HG02884 (cell line): ENCODE results near the gene RSRP1.

ENCODE experiments used
- ATAC-seq: cut with Tn5 transposase; IDR thresholded peaks from one replicate; pipeline ENCODE4 v1.9.1; 2021; ENCODE audit warnings: mild to moderate bottlenecking, moderate library complexity; ENCODE audit not compliant: unreplicated experiment

The RSRP1 gene

DNA sequence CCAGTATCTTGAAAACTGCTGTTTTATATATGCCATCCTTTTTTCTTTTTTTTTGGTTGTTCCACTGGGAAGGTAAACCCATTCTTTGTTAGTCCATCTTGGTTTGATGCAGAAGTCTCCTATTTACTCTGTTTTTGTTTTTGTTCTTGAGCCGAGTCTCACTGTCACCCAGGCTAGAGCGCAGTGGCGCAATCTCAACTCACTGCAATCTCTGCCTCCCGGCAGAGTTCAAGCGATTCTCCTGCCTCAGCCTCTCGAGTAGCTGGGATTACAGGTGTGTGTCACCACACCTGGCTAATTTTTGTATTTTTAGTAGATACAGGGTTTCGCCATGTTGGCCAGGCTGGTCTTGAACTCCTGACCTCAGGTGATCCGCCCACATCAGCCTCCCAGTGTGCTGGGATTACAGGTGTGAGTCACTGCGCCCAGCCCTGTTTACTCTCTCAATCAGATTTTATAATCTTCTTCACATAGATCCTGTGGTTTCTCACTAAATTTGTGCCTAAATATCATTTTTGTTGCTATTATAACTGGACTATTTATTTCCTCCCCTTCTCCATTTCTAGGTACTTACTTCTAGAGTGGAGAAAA, 27.5 kb downstream of the RSRP1 start:
- ATAC-seq, result no peak

- ATAC-seq, result no peak
These were observed 29.5 kb downstream of the RSRP1 start for GRCh38 chr1:25217598-25218232.

GRCh38 chr1:25217015-25217414, 30.2 kb downstream of the RSRP1 start:
- ATAC-seq, result no peak

GRCh38 chr1:25216123-25216522, 31.1 kb downstream of the RSRP1 start:
- no peak for ATAC-seq

GRCh38 chr1:25212725-25213124, 34.5 kb downstream of the RSRP1 start:
- no peak for ATAC-seq

DNA sequence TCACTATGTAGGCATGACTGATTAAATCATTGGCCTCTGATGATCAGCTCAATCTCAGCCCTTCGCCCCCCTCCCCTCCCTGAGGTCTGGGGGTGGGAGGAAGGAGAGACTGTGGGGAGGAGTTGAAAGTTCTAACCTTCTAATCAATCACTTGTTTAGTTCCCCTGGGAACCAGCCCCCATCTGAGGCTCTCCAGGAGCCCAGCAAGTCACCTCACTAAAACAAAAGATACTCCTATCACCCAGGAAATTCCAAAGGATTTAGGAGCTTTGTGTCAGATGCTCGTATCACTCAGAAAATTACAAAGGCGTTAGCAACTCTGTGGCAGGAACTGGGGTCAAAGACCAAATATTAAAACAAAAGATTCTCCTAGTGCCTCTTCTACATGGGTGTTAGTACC, 36.5 kb downstream of the RSRP1 start:
- ATAC-seq, result no peak

DNA sequence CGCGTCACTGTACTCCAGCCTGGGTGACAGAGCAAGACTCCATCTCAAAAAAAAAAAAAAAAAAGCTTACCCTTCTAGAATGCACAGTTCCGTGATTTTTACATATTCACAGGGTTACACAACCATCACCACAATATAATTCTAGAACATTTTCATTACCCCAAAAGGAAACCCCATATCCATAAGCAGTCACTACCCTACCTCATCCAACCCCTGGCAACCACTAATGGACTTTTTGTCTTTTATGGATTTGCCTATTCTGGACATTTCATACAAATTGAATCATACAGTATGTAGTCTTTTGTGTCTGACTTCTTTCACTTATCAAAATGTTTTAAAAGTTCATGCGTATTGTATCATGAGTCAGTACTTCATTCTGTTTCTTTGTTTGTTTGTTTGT, 37.7 kb downstream of the RSRP1 start:
- ATAC-seq, result no peak

GRCh38 chr1:25208561-25209222, 38.6 kb downstream of the RSRP1 start:
- ATAC-seq, result no peak

DNA sequence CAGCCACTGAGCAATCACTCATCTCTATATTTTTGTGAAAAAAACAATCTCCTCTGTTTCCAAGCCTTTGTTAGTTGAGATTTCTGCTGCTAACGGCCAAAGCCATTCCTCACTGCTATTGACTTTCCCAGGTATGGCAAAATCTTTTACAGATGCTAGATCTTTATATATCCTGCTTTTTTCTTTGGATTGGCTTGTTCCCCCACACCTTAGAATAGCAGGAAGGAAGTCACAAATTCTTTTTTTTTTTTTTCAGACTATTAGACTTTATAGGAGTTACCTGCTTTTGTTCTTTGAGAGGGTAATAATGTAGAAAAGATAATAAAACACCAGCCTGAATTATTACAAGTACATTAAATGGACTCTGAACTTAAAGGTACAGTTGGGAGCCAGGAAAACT, 39.2 kb downstream of the RSRP1 start:
- ATAC-seq, result no peak

- ATAC-seq, result no peak
These were observed 41.1 kb downstream of the RSRP1 start for GRCh38 chr1:25206201-25206600.

DNA sequence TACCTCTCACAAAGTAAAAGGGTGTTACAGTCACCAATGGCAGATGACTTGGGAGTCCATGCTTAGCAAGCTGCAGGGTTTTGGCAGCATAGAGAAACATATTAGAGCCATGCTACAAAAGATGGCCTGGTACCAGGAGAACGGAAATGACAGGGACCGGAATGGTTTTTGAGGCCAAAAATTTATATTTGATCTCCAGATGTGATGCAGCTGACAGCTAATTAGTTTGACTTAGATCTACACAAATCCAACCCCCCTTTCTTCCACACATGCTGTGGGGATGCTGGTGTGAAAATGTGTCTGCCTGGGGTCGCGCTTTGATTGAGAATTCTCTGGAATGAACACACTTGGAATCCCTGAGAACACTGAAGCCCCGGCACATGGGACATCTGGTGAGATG, 41.5 kb downstream of the RSRP1 start:
- ATAC-seq, result no peak

- no peak for ATAC-seq
These were observed 42.3 kb downstream of the RSRP1 start for GRCh38 chr1:25204797-25205480.

DNA sequence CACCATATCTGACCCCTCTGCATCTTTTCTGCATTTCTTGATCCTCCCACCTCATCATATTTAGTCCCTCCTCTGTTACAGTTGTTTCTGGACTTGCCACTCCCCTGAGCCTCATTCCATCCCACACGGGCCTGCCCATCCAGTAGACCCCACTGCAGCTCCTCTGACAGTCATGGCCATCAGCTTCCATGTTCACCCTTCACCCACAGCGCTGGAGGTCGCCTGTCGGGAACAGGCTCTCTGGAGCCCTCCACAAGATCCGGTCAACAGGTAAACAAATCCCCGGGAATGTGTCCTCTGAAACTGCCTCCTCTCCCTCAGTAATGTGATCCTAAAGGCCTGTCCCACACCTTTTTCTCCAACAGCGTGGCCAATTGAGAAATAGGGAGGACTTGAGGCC, 46.2 kb downstream of the RSRP1 start:
- ATAC-seq, result no peak

GRCh38 chr1:25199819-25200620, 47.2 kb downstream of the RSRP1 start:
- no peak for ATAC-seq

GRCh38 chr1:25198663-25199252, 48.5 kb downstream of the RSRP1 start:
- ATAC-seq, result no peak

DNA sequence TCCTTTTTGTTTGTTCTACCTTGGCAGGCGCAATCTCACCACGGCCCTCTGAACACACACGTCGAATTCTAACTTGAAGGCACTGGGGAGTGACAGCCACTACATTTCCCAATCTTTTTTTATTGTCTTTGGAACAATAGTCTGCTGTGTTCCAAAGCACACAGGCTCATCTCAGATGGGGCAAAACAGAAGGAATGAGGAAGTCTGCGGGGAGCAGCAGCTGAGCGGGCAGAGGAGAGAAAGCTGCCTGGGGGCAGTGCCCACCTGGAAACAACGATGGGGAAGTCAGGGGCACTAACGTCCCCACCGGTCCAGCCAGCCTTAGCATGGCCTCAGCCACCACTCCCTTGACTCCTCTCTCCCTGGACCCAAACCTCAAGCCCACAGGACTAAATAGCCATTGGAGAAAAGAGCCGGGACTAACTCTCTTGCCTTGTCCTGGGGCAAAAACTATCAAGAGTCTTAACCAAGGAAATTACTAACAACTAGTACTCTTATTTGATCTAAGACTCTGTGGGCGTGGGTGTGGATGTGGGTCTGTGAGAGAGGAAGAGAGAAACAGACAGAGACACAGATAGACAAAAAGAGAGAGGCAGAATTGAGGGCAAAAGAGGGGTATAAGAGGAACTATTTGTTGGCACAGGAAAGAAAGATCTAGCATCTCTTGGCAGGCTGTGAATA, 49.1 kb downstream of the RSRP1 start:
- ATAC-seq, result no peak

DNA sequence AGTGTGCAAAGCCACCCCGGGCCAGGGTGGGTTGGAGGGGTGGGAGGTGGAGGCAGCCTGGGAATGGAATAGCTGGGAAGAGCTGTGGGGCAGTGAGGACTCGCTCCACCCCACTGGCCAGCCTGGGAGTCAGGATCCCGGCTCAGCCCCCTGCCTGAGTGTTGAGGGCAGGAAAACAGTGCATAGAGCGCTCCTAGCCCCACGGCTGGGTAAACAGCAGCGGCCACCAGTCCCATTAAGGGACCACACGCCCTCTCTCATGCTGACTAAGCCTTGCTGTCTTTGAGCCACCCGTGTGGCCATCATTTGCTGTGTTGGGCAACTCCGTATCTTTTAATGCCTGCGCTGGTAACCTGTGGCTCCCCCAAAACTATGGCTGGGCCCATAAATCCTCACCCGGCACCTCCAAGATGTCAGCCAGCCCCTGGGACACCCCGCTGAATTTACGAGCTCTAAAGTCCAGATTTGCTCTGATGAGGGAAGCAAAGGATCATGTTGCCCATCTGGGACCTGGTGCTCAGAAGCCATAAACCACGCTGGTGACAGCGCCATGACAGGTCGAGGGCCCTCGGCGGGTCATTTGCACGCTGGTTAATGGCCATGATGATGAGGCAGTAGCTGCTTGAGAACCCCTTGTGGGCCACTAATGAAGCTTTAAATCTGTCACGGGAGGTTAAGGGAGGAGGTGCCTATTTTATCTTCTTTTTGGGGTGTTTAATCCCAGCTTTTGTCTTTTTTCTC, 49.8 kb downstream of the RSRP1 start:
- ATAC-seq, result no peak

- ATAC-seq, result no peak
These were observed 50.4 kb downstream of the RSRP1 start for GRCh38 chr1:25196830-25197229.

- no peak for ATAC-seq
These were observed 51.4 kb downstream of the RSRP1 start for GRCh38 chr1:25195835-25196234.
